ENCODE results near the gene ACTN4. TPM values are rescaled to one million over a fixed set of nuclear protein-coding genes. Genes with fewer than 3 reads are reported as not detected.

ACTN4 gene
- total RNA-seq, 1 experiment from 2014 or later: 506 TPM

GRCh38 chr19:38665950-38666662, 18.7 kb downstream of the ACTN4 start (continued):
- TF ChIP-seq, protein P1, sequence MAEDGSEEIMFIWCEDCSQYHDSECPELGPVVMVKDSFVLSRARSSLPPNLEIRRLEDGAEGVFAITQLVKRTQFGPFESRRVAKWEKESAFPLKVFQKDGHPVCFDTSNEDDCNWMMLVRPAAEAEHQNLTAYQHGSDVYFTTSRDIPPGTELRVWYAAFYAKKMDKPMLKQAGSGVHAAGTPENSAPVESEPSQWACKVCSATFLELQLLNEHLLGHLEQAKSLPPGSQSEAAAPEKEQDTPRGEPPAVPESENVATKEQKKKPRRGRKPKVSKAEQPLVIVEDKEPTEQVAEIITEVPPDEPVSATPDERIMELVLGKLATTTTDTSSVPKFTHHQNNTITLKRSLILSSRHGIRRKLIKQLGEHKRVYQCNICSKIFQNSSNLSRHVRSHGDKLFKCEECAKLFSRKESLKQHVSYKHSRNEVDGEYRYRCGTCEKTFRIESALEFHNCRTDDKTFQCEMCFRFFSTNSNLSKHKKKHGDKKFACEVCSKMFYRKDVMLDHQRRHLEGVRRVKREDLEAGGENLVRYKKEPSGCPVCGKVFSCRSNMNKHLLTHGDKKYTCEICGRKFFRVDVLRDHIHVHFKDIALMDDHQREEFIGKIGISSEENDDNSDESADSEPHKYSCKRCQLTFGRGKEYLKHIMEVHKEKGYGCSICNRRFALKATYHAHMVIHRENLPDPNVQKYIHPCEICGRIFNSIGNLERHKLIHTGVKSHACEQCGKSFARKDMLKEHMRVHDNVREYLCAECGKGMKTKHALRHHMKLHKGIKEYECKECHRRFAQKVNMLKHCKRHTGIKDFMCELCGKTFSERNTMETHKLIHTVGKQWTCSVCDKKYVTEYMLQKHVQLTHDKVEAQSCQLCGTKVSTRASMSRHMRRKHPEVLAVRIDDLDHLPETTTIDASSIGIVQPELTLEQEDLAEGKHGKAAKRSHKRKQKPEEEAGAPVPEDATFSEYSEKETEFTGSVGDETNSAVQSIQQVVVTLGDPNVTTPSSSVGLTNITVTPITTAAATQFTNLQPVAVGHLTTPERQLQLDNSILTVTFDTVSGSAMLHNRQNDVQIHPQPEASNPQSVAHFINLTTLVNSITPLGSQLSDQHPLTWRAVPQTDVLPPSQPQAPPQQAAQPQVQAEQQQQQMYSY (CRISPR knock-in tag; IDR thresholded peaks at IDR 0.05): no peak
- no peak for TF ChIP-seq KAT7 (CRISPR knock-in tag; IDR thresholded peaks at IDR 0.05; ENCODE audit: borderline replicate concordance)
- no peak for TF ChIP-seq STAT6 (CRISPR knock-in tag; conservative IDR thresholded peaks at IDR 0.05; ENCODE audit: low read depth)
- TF ChIP-seq, protein P2, sequence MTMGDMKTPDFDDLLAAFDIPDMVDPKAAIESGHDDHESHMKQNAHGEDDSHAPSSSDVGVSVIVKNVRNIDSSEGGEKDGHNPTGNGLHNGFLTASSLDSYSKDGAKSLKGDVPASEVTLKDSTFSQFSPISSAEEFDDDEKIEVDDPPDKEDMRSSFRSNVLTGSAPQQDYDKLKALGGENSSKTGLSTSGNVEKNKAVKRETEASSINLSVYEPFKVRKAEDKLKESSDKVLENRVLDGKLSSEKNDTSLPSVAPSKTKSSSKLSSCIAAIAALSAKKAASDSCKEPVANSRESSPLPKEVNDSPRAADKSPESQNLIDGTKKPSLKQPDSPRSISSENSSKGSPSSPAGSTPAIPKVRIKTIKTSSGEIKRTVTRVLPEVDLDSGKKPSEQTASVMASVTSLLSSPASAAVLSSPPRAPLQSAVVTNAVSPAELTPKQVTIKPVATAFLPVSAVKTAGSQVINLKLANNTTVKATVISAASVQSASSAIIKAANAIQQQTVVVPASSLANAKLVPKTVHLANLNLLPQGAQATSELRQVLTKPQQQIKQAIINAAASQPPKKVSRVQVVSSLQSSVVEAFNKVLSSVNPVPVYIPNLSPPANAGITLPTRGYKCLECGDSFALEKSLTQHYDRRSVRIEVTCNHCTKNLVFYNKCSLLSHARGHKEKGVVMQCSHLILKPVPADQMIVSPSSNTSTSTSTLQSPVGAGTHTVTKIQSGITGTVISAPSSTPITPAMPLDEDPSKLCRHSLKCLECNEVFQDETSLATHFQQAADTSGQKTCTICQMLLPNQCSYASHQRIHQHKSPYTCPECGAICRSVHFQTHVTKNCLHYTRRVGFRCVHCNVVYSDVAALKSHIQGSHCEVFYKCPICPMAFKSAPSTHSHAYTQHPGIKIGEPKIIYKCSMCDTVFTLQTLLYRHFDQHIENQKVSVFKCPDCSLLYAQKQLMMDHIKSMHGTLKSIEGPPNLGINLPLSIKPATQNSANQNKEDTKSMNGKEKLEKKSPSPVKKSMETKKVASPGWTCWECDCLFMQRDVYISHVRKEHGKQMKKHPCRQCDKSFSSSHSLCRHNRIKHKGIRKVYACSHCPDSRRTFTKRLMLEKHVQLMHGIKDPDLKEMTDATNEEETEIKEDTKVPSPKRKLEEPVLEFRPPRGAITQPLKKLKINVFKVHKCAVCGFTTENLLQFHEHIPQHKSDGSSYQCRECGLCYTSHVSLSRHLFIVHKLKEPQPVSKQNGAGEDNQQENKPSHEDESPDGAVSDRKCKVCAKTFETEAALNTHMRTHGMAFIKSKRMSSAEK (CRISPR knock-in tag; IDR thresholded peaks at IDR 0.05; ENCODE audit: borderline replicate concordance): no peak
- TF ChIP-seq, protein P3, sequence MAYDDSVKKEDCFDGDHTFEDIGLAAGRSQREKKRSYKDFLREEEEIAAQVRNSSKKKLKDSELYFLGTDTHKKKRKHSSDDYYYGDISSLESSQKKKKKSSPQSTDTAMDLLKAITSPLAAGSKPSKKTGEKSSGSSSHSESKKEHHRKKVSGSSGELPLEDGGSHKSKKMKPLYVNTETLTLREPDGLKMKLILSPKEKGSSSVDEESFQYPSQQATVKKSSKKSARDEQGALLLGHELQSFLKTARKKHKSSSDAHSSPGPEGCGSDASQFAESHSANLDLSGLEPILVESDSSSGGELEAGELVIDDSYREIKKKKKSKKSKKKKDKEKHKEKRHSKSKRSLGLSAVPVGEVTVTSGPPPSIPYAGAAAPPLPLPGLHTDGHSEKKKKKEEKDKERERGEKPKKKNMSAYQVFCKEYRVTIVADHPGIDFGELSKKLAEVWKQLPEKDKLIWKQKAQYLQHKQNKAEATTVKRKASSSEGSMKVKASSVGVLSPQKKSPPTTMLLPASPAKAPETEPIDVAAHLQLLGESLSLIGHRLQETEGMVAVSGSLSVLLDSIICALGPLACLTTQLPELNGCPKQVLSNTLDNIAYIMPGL (CRISPR knock-in tag; IDR thresholded peaks at IDR 0.05): no peak
- TF ChIP-seq, protein P4, sequence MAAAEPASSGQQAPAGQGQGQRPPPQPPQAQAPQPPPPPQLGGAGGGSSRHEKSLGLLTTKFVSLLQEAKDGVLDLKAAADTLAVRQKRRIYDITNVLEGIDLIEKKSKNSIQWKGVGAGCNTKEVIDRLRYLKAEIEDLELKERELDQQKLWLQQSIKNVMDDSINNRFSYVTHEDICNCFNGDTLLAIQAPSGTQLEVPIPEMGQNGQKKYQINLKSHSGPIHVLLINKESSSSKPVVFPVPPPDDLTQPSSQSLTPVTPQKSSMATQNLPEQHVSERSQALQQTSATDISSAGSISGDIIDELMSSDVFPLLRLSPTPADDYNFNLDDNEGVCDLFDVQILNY (CRISPR knock-in tag; IDR thresholded peaks at IDR 0.05): no peak
- TF ChIP-seq, protein P5, sequence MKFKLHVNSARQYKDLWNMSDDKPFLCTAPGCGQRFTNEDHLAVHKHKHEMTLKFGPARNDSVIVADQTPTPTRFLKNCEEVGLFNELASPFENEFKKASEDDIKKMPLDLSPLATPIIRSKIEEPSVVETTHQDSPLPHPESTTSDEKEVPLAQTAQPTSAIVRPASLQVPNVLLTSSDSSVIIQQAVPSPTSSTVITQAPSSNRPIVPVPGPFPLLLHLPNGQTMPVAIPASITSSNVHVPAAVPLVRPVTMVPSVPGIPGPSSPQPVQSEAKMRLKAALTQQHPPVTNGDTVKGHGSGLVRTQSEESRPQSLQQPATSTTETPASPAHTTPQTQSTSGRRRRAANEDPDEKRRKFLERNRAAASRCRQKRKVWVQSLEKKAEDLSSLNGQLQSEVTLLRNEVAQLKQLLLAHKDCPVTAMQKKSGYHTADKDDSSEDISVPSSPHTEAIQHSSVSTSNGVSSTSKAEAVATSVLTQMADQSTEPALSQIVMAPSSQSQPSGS (CRISPR knock-in tag; IDR thresholded peaks at IDR 0.05; ENCODE audit: borderline replicate concordance, low read depth): no peak
- no peak for TF ChIP-seq ZNF416 (CRISPR knock-in tag; IDR thresholded peaks at IDR 0.05)
- no peak for TF ChIP-seq ZBTB43 (CRISPR knock-in tag; IDR thresholded peaks at IDR 0.05)
- no peak for TF ChIP-seq ZNF219 (CRISPR knock-in tag; IDR thresholded peaks at IDR 0.05; ENCODE audit: borderline replicate concordance)
- no peak for TF ChIP-seq GTF2I (CRISPR knock-in tag; conservative IDR thresholded peaks at IDR 0.05)
- TF ChIP-seq, protein P6, sequence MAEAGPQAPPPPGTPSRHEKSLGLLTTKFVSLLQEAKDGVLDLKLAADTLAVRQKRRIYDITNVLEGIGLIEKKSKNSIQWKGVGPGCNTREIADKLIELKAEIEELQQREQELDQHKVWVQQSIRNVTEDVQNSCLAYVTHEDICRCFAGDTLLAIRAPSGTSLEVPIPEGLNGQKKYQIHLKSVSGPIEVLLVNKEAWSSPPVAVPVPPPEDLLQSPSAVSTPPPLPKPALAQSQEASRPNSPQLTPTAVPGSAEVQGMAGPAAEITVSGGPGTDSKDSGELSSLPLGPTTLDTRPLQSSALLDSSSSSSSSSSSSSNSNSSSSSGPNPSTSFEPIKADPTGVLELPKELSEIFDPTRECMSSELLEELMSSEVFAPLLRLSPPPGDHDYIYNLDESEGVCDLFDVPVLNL (CRISPR knock-in tag; IDR thresholded peaks at IDR 0.05; ENCODE audit: borderline replicate concordance, low read depth): no peak
- TF ChIP-seq USF1 (CRISPR knock-in tag; IDR thresholded peaks at IDR 0.05): no peak
- TF ChIP-seq FOXP1 (CRISPR knock-in tag; IDR thresholded peaks at IDR 0.05; ENCODE audit: borderline replicate concordance): peak; percentile 43
- no peak for TF ChIP-seq NR1H2 (CRISPR knock-in tag; IDR thresholded peaks at IDR 0.05)
- TF ChIP-seq E2F1 (CRISPR knock-in tag; IDR thresholded peaks at IDR 0.05): no peak
